ENCODE measurements around the gene UBE2H.
"Not testable (repeated sequence)": the region's sequence is repeated elsewhere in the genome, so short reads cannot be mapped to it uniquely, and the experiment has no call there.

Gene UBE2H

GRCh38 chr7:129798616-129799349, 154.0 kb downstream of the UBE2H start:
- H3K27me3 ChIP-seq (ENCODE audit: insufficient read depth, poor library complexity, severe bottlenecking) = no peaks in the 10 kb centered on the region
- H3K27ac ChIP-seq (replicated peaks) = no peak overlapping the region
- no peak for DNase-seq (ENCODE audit: low read depth in 1 of 2, low spot score in 1 of 2)
- TF ChIP-seq REST (IDR thresholded peaks at IDR 0.05; ENCODE audit: insufficient replicate concordance, low read depth) (no peak), CTCF (IDR thresholded peaks at IDR 0.05; ENCODE audit: insufficient read depth, low read length) (no peak), POLR2AphosphoS5 (IDR thresholded peaks at IDR 0.05; ENCODE audit: low read depth) (no peak), GABPA (IDR thresholded peaks at IDR 0.05; ENCODE audit: low read depth) (no peak), SPI1 (IDR thresholded peaks at IDR 0.05; ENCODE audit: borderline replicate concordance, low read depth) (no peak)
- H3K4me3 ChIP-seq (replicated peaks; ENCODE audit: insufficient read depth, low read length) = no peak overlapping the region

GRCh38 chr7:129797214-129797789, 155.5 kb downstream of the UBE2H start:
- Histone ChIP-seq H3K4me3 (replicated peaks; ENCODE audit: insufficient read depth, low read length) (no peak overlapping the region), H3K27me3 (ENCODE audit: insufficient read depth, poor library complexity, severe bottlenecking) (no peaks in the 10 kb centered on the region), H3K27ac (replicated peaks) (no peak overlapping the region)
- TF ChIP-seq SPI1 (IDR thresholded peaks at IDR 0.05; ENCODE audit: borderline replicate concordance, low read depth) (no peak), POLR2AphosphoS5 (IDR thresholded peaks at IDR 0.05; ENCODE audit: low read depth) (no peak), GABPA (IDR thresholded peaks at IDR 0.05; ENCODE audit: low read depth) (no peak), REST (IDR thresholded peaks at IDR 0.05; ENCODE audit: insufficient replicate concordance, low read depth) (no peak), CTCF (IDR thresholded peaks at IDR 0.05; ENCODE audit: insufficient read depth, low read length) (no peak)
- no peak for DNase-seq (ENCODE audit: low read depth in 1 of 2, low spot score in 1 of 2)

GRCh38 chr7:129796186-129796775, 156.5 kb downstream of the UBE2H start:
- DNase-seq (ENCODE audit: low read depth in 1 of 2, low spot score in 1 of 2) = no peak
- H3K4me3 ChIP-seq (replicated peaks; ENCODE audit: insufficient read depth, low read length) = no peak overlapping the region
- no peak overlapping the region for H3K27ac ChIP-seq (replicated peaks)
- no peaks in the 10 kb centered on the region for H3K27me3 ChIP-seq (ENCODE audit: insufficient read depth, poor library complexity, severe bottlenecking)
- TF ChIP-seq GABPA (IDR thresholded peaks at IDR 0.05; ENCODE audit: low read depth) (no peak), SPI1 (IDR thresholded peaks at IDR 0.05; ENCODE audit: borderline replicate concordance, low read depth) (no peak), REST (IDR thresholded peaks at IDR 0.05; ENCODE audit: insufficient replicate concordance, low read depth) (no peak), POLR2AphosphoS5 (IDR thresholded peaks at IDR 0.05; ENCODE audit: low read depth) (no peak), CTCF (IDR thresholded peaks at IDR 0.05; ENCODE audit: insufficient read depth, low read length) (no peak)

GRCh38 chr7:129794461-129794860, 158.3 kb downstream of the UBE2H start:
- not testable (repeated sequence) for H3K4me3 ChIP-seq (replicated peaks; ENCODE audit: insufficient read depth, low read length); DNase-seq (ENCODE audit: low read depth in 1 of 2, low spot score in 1 of 2); H3K27ac ChIP-seq (replicated peaks); H3K27me3 ChIP-seq (ENCODE audit: insufficient read depth, poor library complexity, severe bottlenecking)
